Transverse colon (tissue), 4 donors: ENCODE data around the gene RNF225. TPM values are rescaled to one million over a fixed set of nuclear protein-coding genes. Genes with fewer than 3 reads are reported as not detected.
A peak's percentile ranks its signal among the peaks of the same experiment; 100 is the strongest.

Experiments
- DNase-seq: peaks from one replicate; pipeline ENCODE4 v3.0.0-alpha.2; 2019
- H3K27ac ChIP-seq, 4 donors: fragments of 200-600 bp; sonication (generic); 2 replicates each; pipeline ENCODE4 v1.5.1; 2016 to 2018; ENCODE audit warnings: inconsistent platforms in 4 of 4
- H3K27me3 ChIP-seq: fragments of 200-600 bp; sonication (generic); 2 replicates; pipeline ENCODE4 v1.5.1; 2017; ENCODE audit warnings: inconsistent platforms
- H3K36me3 ChIP-seq, 4 donors: fragments of 200-600 bp; sonication (generic); 2 replicates each; pipeline ENCODE4 v1.5.1; 2017 to 2019; ENCODE audit warnings: inconsistent platforms in 4 of 4
- H3K4me1 ChIP-seq, 4 donors: fragments of 200-600 bp; sonication (generic); 2 replicates each; pipeline ENCODE4 v1.5.1; 2017 to 2020; ENCODE audit warnings: inconsistent platforms in 4 of 4
- H3K4me3 ChIP-seq, 4 donors: fragments of 200-600 bp; sonication (generic); 1 replicate in 1 of 4; 2 replicates in 3 of 4; pipeline versions ENCODE4 v1.5.1 to v1.6.1; 2017 to 2019; ENCODE audit warnings: inconsistent platforms in 4 of 4
- H3K9me3 ChIP-seq, 2 donors: fragments of 200-600 bp; sonication (generic); 2 replicates each; pipeline ENCODE4 v1.5.1; 2017 to 2019; ENCODE audit warnings: inconsistent platforms in 2 of 2
- CTCF ChIP-seq, 5 experiments: fragments of 200-600 bp in 3 of 5; fragments of 450-650 bp in 2 of 5; sonication (generic) in 3 of 5; IDR thresholded peaks; 1 replicate in 2 of 5; 2 replicates in 3 of 5; pipeline ENCODE4 v1.5.1; 2016 to 2017; ENCODE audit warnings: antibody characterized with exemption in 5 of 5, inconsistent platforms in 3 of 5, mild to moderate bottlenecking in 2 of 5, moderate library complexity in 1 of 5
- EP300 ChIP-seq: sonication (generic); formaldehyde crosslinking; IDR thresholded peaks from one replicate; pipeline ENCODE4 v1.6.1; 2017; ENCODE audit warnings: antibody characterized with exemption, low read depth
- POLR2A ChIP-seq: fragments of 450-650 bp; IDR thresholded peaks from one replicate; pipeline ENCODE4 v1.6.1; 2016; ENCODE audit warnings: antibody characterized with exemption, mild to moderate bottlenecking, moderate library complexity
- POLR2AphosphoS5 ChIP-seq, 3 donors: sonication (generic); formaldehyde crosslinking; IDR thresholded peaks; one replicate each; pipeline ENCODE4 v1.6.1; 2016; ENCODE audit warnings: antibody characterized with exemption in 3 of 3
- WGBS, 2 donors: methylation state at CpG; one replicate each; pipeline ENCODE4 v1.1.5; 2018; ENCODE audit warnings: low coverage in 1 of 2; 5-methylcytosine and 5-hydroxymethylcytosine counted together
- in situ Hi-C, 4 donors: fragments of 200-750 bp; cut with MboI; loops; one replicate each; pipeline versions ENCODE4 v1.15.0 to v1.15.1; 2017; ENCODE audit warnings: low sequenced_read_pairs in 3 of 4, low pct_ligation_motif_present in 1 of 4, low pct_unique_long_range_greater_than_20kb in 1 of 4
- intact Hi-C: fragments of 100-400 bp; cut with DNase I; formaldehyde crosslinking; loops from one replicate; pipeline ENCODE4 v1.15.1; 2023; ENCODE audit warnings: low total_unique reads
- total RNA-seq, 4 donors: library from RNA; depleted of rRNA; stranded (reverse); fragments of >200 nt; gene quantifications; one replicate each; pipeline ENCODE4 v1.1.0, GENCODE V29; 2016

Gene RNF225
- total RNA-seq, 4 donors from 2014 or later, result not detected

GRCh38 chr19:58362272-58362994 is 33.0 kb upstream of the RNF225 start, which contains the start of gene ZNF497:
ZNF497 (minus strand) TSS chr19:58362751; CDS start chr19:58357635, 5,116 bp downstream.
- TF ChIP-seq POLR2AphosphoS5 (IDR thresholded peaks at IDR 0.05) (peak; percentile 75 to 81 (median 76)), POLR2A (peak; percentile 77), EP300 (no peak), CTCF (IDR thresholded peaks at IDR 0.05) (no peak)
- peak; percentile 98 for DNase-seq
- Histone ChIP-seq H3K27me3 (no peaks in the 10 kb centered on the region), H3K4me3 (peak within 1 kb of the TSS; percentile 63 to 86 (median 68)), H3K9me3 (no peaks in the 10 kb centered on the region), H3K4me1 (peaks cover 0 to 8% (median 6%) of the 10 kb centered on the region in 4 donors), H3K36me3 (no peaks in the 10 kb centered on the region), H3K27ac (peak within 1 kb of the TSS; percentile 91 to 96 (median 96))
- intact Hi-C loops, result loop anchor here (1.0 kb wide), 1 partner anchor 35 kb away; no protein-coding TSS in a partner anchor
- in situ Hi-C loops, result no loop called here
- WGBS, 2 donors, result 0% methylated on average over 70 of the region's 74 CpGs; no CpG with 5 or more reads in 1 of the 2 donors

- WGBS, 2 donors, result 70 to 92% methylated on average over 2 to 5 of the region's 5 CpGs
- Histone ChIP-seq H3K4me3 (no peak overlapping the region), H3K4me1 (peaks cover 0 to 8% (median 6%) of the 10 kb centered on the region in 4 donors), H3K9me3 (no peaks in the 10 kb centered on the region), H3K27ac (no peak overlapping the region), H3K36me3 (no peaks in the 10 kb centered on the region), H3K27me3 (no peaks in the 10 kb centered on the region)
- no peak for DNase-seq
- in situ Hi-C loops, result no loop called here
- intact Hi-C loops, result no loop called here
- TF ChIP-seq CTCF (IDR thresholded peaks at IDR 0.05) (no peak), POLR2AphosphoS5 (IDR thresholded peaks at IDR 0.05) (no peak), POLR2A (no peak), EP300 (no peak)
These were observed 31.3 kb upstream of the RNF225 start for GRCh38 chr19:58364146-58364545.

- H3K27me3 ChIP-seq, result no peaks in the 10 kb centered on the region
- H3K27ac ChIP-seq, result no peak overlapping the region
- no peak overlapping the region for H3K4me3 ChIP-seq
- in situ Hi-C loops, result no loop called here
- 92 to 93% methylated on average over 3 to 32 of the region's 32 CpGs for WGBS, 2 donors
- intact Hi-C loops, result no loop called here
- DNase-seq, result no peak
- H3K4me1 ChIP-seq, result peaks cover 0 to 2% (median 1%) of the 10 kb centered on the region in 4 donors
- no peaks in the 10 kb centered on the region for H3K9me3 ChIP-seq
- TF ChIP-seq EP300 (no peak), POLR2AphosphoS5 (IDR thresholded peaks at IDR 0.05) (no peak), CTCF (IDR thresholded peaks at IDR 0.05) (no peak), POLR2A (no peak)
- H3K36me3 ChIP-seq, result no peaks in the 10 kb centered on the region
These were observed 28.6 kb upstream of the RNF225 start for GRCh38 chr19:58366585-58367430.
